CD14-positive monocyte (primary cell): ENCODE results near the gene MBP. TPM values are rescaled to one million over a fixed set of nuclear protein-coding genes. Genes with fewer than 3 reads are reported as not detected.
A peak's percentile ranks its signal among the peaks of the same experiment; 100 is the strongest.

ENCODE experiments used
- DNase-seq, 3 donors: peaks; one replicate each; pipeline ENCODE4 v3.0.0-alpha.2; 2011 to 2022
- H2AFZ ChIP-seq: 2 replicates; pipeline ENCODE4 v1.6.0; 2012; ENCODE audit warnings: mild to moderate bottlenecking, low read depth, low read length, inconsistent platforms; ENCODE audit not compliant: insufficient read depth, poor library complexity, severe bottlenecking
- H3K27ac ChIP-seq, 2 donors: 1 replicate in 1 of 2; 2 replicates in 1 of 2; pipeline ENCODE4 v1.5.1; 2012 to 2013; ENCODE audit warnings: low read length in 2 of 2, control low read depth in 1 of 2, inconsistent platforms in 1 of 2, low read depth in 1 of 2, mild to moderate bottlenecking in 1 of 2
- H3K27me3 ChIP-seq, 2 donors: one replicate each; pipeline versions ENCODE4 v1.6.0 to v1.6.1; 2011 to 2013; ENCODE audit warnings: low read length in 2 of 2; ENCODE audit not compliant: control insufficient read depth in 2 of 2, insufficient read depth in 2 of 2
- H3K36me3 ChIP-seq, 2 donors: replicated peaks in 1 of 2; 1 replicate in 1 of 2; 2 replicates in 1 of 2; pipeline versions ENCODE4 v1.5.1 to v1.6.1; 2012 to 2013; ENCODE audit warnings: low read length in 2 of 2, control low read depth in 1 of 2, inconsistent platforms in 1 of 2, mild to moderate bottlenecking in 1 of 2; ENCODE audit not compliant: insufficient read depth in 2 of 2, control insufficient read depth in 1 of 2
- H3K4me1 ChIP-seq, 2 donors: 1 replicate in 1 of 2; 2 replicates in 1 of 2; pipeline versions ENCODE4 v1.5.1 to v1.6.1; 2012 to 2013; ENCODE audit warnings: low read length in 2 of 2, control low read depth in 1 of 2, inconsistent platforms in 1 of 2, mild to moderate bottlenecking in 1 of 2, moderate library complexity in 1 of 2; ENCODE audit not compliant: insufficient read depth in 2 of 2, control insufficient read depth in 1 of 2
- H3K4me2 ChIP-seq: replicated peaks from 2 replicates; pipeline ENCODE3; 2012; ENCODE audit warnings: low read length, moderate library complexity, mild to moderate bottlenecking; ENCODE audit not compliant: poor library complexity, severe bottlenecking; ENCODE audit errors: extremely low read depth
- H3K4me3 ChIP-seq, 3 experiments: fragments of 200-600 bp in 1 of 3; sonication (generic) in 1 of 3; replicated peaks in 1 of 3; 1 replicate in 2 of 3; 2 replicates in 1 of 3; pipeline ENCODE4 v1.5.1; 2011 to 2013; ENCODE audit warnings: low read length in 3 of 3, mild to moderate bottlenecking in 3 of 3, control low read depth in 2 of 3, low read depth in 2 of 3, inconsistent platforms in 1 of 3, moderate library complexity in 1 of 3
- H3K79me2 ChIP-seq: 2 replicates; pipeline ENCODE4 v1.6.0; 2012; ENCODE audit warnings: mild to moderate bottlenecking, control low read depth, inconsistent platforms, low read length, moderate library complexity; ENCODE audit not compliant: insufficient read depth
- H3K9ac ChIP-seq: 2 replicates; pipeline ENCODE4 v1.6.0; 2017; ENCODE audit warnings: low read length, mild to moderate bottlenecking; ENCODE audit not compliant: insufficient read depth, poor library complexity, severe bottlenecking
- H3K9me3 ChIP-seq, 2 donors: replicated peaks in 1 of 2; 1 replicate in 1 of 2; 2 replicates in 1 of 2; pipeline versions ENCODE4 v1.5.1 to v1.6.1; 2012 to 2013; ENCODE audit warnings: low read length in 2 of 2, control low read depth in 1 of 2; ENCODE audit not compliant: control insufficient read depth in 1 of 2, insufficient read depth in 1 of 2
- H4K20me1 ChIP-seq: 2 replicates; pipeline ENCODE4 v1.6.0; 2012; ENCODE audit warnings: mild to moderate bottlenecking, low read length, control low read depth, moderate library complexity; ENCODE audit not compliant: insufficient read depth
- H3K27ac Mint-ChIP-seq, 7 donors: one replicate each; pipeline ENCODE4 v1.8.0; 2020; ENCODE audit warnings: mild to moderate bottlenecking in 7 of 7, mixed read lengths in 7 of 7, moderate library complexity in 6 of 7, inconsistent platforms in 2 of 7
- H3K27me3 Mint-ChIP-seq, 3 donors: one replicate each; pipeline ENCODE4 v1.8.0; 2021 to 2022; ENCODE audit warnings: low read depth in 3 of 3, mild to moderate bottlenecking in 3 of 3, mixed read lengths in 3 of 3, moderate library complexity in 3 of 3, inconsistent platforms in 1 of 3
- H3K36me3 Mint-ChIP-seq, 2 donors: one replicate each; pipeline ENCODE4 v1.8.0; 2020; ENCODE audit warnings: mixed read lengths in 2 of 2, inconsistent platforms in 1 of 2, mild to moderate bottlenecking in 1 of 2
- H3K4me1 Mint-ChIP-seq: one replicate; pipeline ENCODE4 v1.8.0; 2020; ENCODE audit warnings: mild to moderate bottlenecking, mixed read lengths
- H3K4me3 Mint-ChIP-seq, 2 donors: one replicate each; pipeline ENCODE4 v1.8.0; 2020; ENCODE audit warnings: mild to moderate bottlenecking in 2 of 2, mixed read lengths in 2 of 2, moderate library complexity in 1 of 2
- H3K9me3 Mint-ChIP-seq, 7 donors: one replicate each; pipeline ENCODE4 v1.8.0; 2020 to 2022; ENCODE audit warnings: mixed read lengths in 7 of 7, mild to moderate bottlenecking in 6 of 7, moderate library complexity in 6 of 7, inconsistent platforms in 2 of 7
- WGBS: methylation state at CpG from one replicate; pipeline ENCODE4 v1.1.5; 2013; ENCODE audit warnings: missing lambda C conversion rate; ENCODE audit not compliant: insufficient coverage; 5-methylcytosine and 5-hydroxymethylcytosine counted together
- intact Hi-C, 2 donors: fragments of 100-400 bp; cut with micrococcal nuclease; formaldehyde crosslinking; loops; one replicate each; pipeline versions ENCODE4 v1.15.0 to v1.15.1; 2023
- polyA plus RNA-seq, 3 donors: library from polyadenylated mRNA; depleted of rRNA in 1 of 3; unstranded in 2 of 3; stranded (reverse) in 1 of 3; fragments of 300-500 nt in 2 of 3; fragments of >200 nt in 1 of 3; fragmentation: Illumina TruSeq in 2 of 3; gene quantifications; 1 replicate in 2 of 3; 2 replicates in 1 of 3; pipeline ENCODE4 v1.2.3, GENCODE V29; 2012 to 2021
- TF ChIP-seq, protein P1 (sequence below): fragments of 200-600 bp; IDR thresholded peaks from one replicate; pipeline ENCODE4 v1.8.0; 2022; ENCODE audit warnings: antibody characterized with exemption, mild to moderate bottlenecking

MBP gene
- polyA plus RNA-seq, 3 donors: 47.7 to 81.0 (median 50.4) TPM

DNA sequence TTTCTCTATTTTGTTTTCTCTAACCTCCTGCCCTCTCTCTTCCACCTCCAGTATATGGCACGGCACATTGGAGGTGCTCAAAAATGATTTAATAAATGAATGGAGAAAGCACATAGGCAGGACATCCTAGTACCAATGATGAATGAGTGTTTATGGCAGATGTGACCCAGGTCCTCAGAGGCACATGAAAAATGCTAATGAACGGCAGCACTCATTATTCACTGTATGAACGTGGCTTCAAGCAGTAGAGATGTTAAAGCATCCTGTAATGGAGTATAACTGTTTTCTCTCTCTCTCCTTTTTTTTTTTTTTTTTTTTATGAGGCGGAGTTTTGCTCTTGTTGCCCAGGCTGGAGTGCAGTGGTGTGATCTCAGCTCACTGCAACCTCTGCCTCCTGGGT, 72.4 kb downstream of the MBP start:
- no CpG with 5 or more reads among the region's 4 CpGs for WGBS
- DNase-seq: no peak

DNA sequence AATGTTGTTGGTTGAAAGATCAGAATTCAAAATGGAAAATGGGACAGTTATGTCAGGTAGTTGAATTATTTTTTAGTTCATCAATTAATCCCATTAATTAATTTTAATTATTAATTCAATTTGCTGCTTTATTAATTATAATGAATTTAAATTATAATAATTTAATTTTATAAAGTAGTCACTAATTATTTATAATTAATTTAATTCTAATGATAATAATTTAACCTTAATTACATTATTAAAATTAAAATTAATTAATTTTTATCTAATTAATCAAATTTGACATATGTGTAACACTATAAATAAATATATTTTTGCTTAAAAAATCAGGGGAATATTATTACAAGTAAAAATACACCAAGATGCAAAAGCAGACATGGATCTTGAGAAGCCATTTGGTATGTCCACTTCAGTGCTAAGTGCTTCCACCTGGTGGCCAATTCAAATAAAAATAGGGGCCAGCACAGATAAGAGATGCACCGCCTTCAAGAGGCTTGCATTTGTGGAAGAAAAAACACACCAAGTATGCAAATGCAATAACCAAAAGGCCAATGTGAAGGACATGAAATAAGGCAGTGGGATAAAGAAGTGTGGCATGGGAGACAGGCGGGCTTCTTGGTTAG, 73.2 kb downstream of the MBP start:
- H3K27ac Mint-ChIP-seq: peak overlapping the region in 6 of 7 donors; percentile 61 to 100 (median 86)
- Histone ChIP-seq H3K27ac (peak overlapping the region in 1 of 2 donors; percentile 100), H3K79me2 (peaks cover 61% of the 10 kb centered on the region), H3K4me1 (peaks cover 86 to 88% of the 10 kb centered on the region in 2 donors), H2AFZ (no peak overlapping the region), H3K9me3 (no peaks in the 10 kb centered on the region), H3K9ac (no peak overlapping the region), H3K27me3 (no peaks in the 10 kb centered on the region), H3K4me2 (no peak overlapping the region), H3K4me3 (no peak overlapping the region), H4K20me1 (no peaks in the 10 kb centered on the region), H3K36me3 (peaks cover 6 to 10% of the 10 kb centered on the region in 2 donors)
- peak; percentile 75 to 79 (median 78) for DNase-seq
- intact Hi-C loops: no loop called here
- H3K9me3 Mint-ChIP-seq: peaks cover 0 to 4% (median 0%) of the 10 kb centered on the region in 7 donors
- WGBS: no CpG with 5 or more reads among the region's 2 CpGs
- no peak overlapping the region for H3K4me3 Mint-ChIP-seq
- peaks cover 75% of the 10 kb centered on the region for H3K4me1 Mint-ChIP-seq
- H3K36me3 Mint-ChIP-seq: peaks cover 46 to 61% of the 10 kb centered on the region in 2 donors
- H3K27me3 Mint-ChIP-seq: no peaks in the 10 kb centered on the region
- TF ChIP-seq, protein P1, sequence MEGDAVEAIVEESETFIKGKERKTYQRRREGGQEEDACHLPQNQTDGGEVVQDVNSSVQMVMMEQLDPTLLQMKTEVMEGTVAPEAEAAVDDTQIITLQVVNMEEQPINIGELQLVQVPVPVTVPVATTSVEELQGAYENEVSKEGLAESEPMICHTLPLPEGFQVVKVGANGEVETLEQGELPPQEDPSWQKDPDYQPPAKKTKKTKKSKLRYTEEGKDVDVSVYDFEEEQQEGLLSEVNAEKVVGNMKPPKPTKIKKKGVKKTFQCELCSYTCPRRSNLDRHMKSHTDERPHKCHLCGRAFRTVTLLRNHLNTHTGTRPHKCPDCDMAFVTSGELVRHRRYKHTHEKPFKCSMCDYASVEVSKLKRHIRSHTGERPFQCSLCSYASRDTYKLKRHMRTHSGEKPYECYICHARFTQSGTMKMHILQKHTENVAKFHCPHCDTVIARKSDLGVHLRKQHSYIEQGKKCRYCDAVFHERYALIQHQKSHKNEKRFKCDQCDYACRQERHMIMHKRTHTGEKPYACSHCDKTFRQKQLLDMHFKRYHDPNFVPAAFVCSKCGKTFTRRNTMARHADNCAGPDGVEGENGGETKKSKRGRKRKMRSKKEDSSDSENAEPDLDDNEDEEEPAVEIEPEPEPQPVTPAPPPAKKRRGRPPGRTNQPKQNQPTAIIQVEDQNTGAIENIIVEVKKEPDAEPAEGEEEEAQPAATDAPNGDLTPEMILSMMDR: peak; percentile 71

More for the DNA sequence above, 72.4 kb downstream of the MBP start:
- H3K27me3 ChIP-seq: no peaks in the 10 kb centered on the region
- Mint-ChIP-seq H3K9me3 (peaks cover 0 to 4% (median 0%) of the 10 kb centered on the region in 7 donors), H3K4me3 (no peak overlapping the region), H3K36me3 (peaks cover 50 to 67% of the 10 kb centered on the region in 2 donors), H3K27me3 (no peaks in the 10 kb centered on the region), H3K27ac (peak overlapping the region; percentile 77 to 100 (median 100)), H3K4me1 (peaks cover 73% of the 10 kb centered on the region)
- H3K4me2 ChIP-seq: no peak overlapping the region
- TF ChIP-seq, protein P1: no peak
- no peak overlapping the region for H3K4me3 ChIP-seq
- intact Hi-C loops: no loop called here
- H3K9ac ChIP-seq: no peak overlapping the region
- no peaks in the 10 kb centered on the region for H3K9me3 ChIP-seq
- H2AFZ ChIP-seq: no peak overlapping the region
- H3K27ac ChIP-seq: peak overlapping the region; percentile 98 to 100
- H3K36me3 ChIP-seq: peaks cover 6 to 10% of the 10 kb centered on the region in 2 donors
- no peaks in the 10 kb centered on the region for H4K20me1 ChIP-seq
- peaks cover 62% of the 10 kb centered on the region for H3K79me2 ChIP-seq
- peaks cover 86 to 88% of the 10 kb centered on the region in 2 donors for H3K4me1 ChIP-seq
